A549 (cell line): Measurements from ENCODE around the gene MYH10. TPM values are rescaled to one million over a fixed set of nuclear protein-coding genes. Genes with fewer than 3 reads are reported as not detected.

Source experiments
- ATAC-seq, 2 experiments: fragments of 200-7000 bp in 1 of 2; fragments of >200 bp in 1 of 2; cut with Nextera tagmentation in 1 of 2; cut with Tn5 transposase in 1 of 2; 3 replicates each; pipeline versions ENCODE4 v1.8.0 to v1.9.1; 2018 to 2020; ENCODE audit warnings: mild to moderate bottlenecking in 1 of 2, moderate library complexity in 1 of 2
- CTCF ChIA-PET: fragments of 300-600 bp; sonication (Branson Sonifier 250); formaldehyde crosslinking; extraction: SDS; loops from one replicate; lab custom pipeline; 2021; ENCODE audit warnings: antibody characterized with exemption, inconsistent platforms; lab: Yijun Ruan, JAX
- POLR2A ChIA-PET: fragments of 350-600 bp; formaldehyde crosslinking; extraction: SDS; loops from one replicate; lab custom pipeline; 2021; ENCODE audit warnings: antibody characterized with exemption, inconsistent platforms; lab: Yijun Ruan, JAX
- DNase-seq, 2 experiments: peaks; one replicate each; pipeline versions ENCODE4 v3.0.0 to v3.0.0-alpha.2; 2011 to 2016; ENCODE audit warnings: low read depth in 1 of 2, low spot score in 1 of 2
- FAIRE-seq: peaks from 2 replicates; lab custom pipeline; 2011; peaks lifted over from hg19 to GRCh38; lab: Jason Lieb, UNC
- H3K27ac ChIP-seq, 2 experiments: fragments of >200 bp; sonication (Bioruptor Twin); formaldehyde crosslinking; 3 replicates each; pipeline ENCODE4 v1.5.1; 2016 to 2017
- H3K4me1 ChIP-seq: fragments of >200 bp; sonication (Bioruptor Twin); formaldehyde crosslinking; 3 replicates; pipeline ENCODE4 v1.6.1; 2016
- H3K4me2 ChIP-seq: fragments of >200 bp; sonication (Bioruptor Twin); formaldehyde crosslinking; 3 replicates; pipeline ENCODE4 v1.6.1; 2016
- H3K4me3 ChIP-seq: fragments of >200 bp; sonication (Bioruptor Twin); formaldehyde crosslinking; 3 replicates; pipeline ENCODE4 v1.5.1; 2016
- H3K9me3 ChIP-seq: fragments of >200 bp; sonication (Bioruptor Twin); formaldehyde crosslinking; 3 replicates; pipeline ENCODE4 v1.6.1; 2016
- BCL3 ChIP-seq: fragments of >200 bp; sonication (Bioruptor Twin); formaldehyde crosslinking; IDR thresholded peaks from 3 replicates; pipeline ENCODE4 v1.6.1; 2016
- CTCF ChIP-seq: fragments of >200 bp; sonication (Bioruptor Twin); formaldehyde crosslinking; IDR thresholded peaks from 3 replicates; pipeline ENCODE4 v1.5.1; 2016
- EHF ChIP-seq: fragments of 250-450 bp; sonication (Bioruptor Pico); IDR thresholded peaks from 2 replicates; pipeline ENCODE4 v1.5.0; 2020; ENCODE audit warnings: mild to moderate bottlenecking
- ELK1 ChIP-seq: fragments of 150-350 bp; IDR thresholded peaks from 2 replicates; pipeline ENCODE4 v1.6.1; 2014; ENCODE audit warnings: low read depth, mild to moderate bottlenecking, low read length
- FOSB ChIP-seq: fragments of 250-450 bp; sonication (Bioruptor Pico); IDR thresholded peaks from 2 replicates; pipeline ENCODE4 v1.5.0; 2020; ENCODE audit warnings: mild to moderate bottlenecking, moderate library complexity
- FOSL2 ChIP-seq, 2 experiments: fragments of 450-650 bp in 1 of 2; fragments of >200 bp in 1 of 2; sonication (Bioruptor Twin) in 1 of 2; formaldehyde crosslinking; IDR thresholded peaks; 2 replicates each; pipeline versions ENCODE4 v1.5.0 to v1.6.1; 2016 to 2020; ENCODE audit warnings: mild to moderate bottlenecking in 1 of 2, moderate library complexity in 1 of 2
- HOXA7 ChIP-seq: fragments of 250-450 bp; sonication (Bioruptor Pico); IDR thresholded peaks from 2 replicates; pipeline ENCODE4 v1.5.0; 2020; ENCODE audit warnings: mild to moderate bottlenecking, moderate library complexity
- HOXB13 ChIP-seq: fragments of 250-450 bp; sonication (Bioruptor Pico); IDR thresholded peaks from 2 replicates; pipeline ENCODE4 v1.5.0; 2020; ENCODE audit warnings: low read depth, mild to moderate bottlenecking, moderate library complexity
- HOXB5 ChIP-seq: fragments of 250-450 bp; sonication (Bioruptor Pico); IDR thresholded peaks from 2 replicates; pipeline ENCODE4 v1.5.0; 2020; ENCODE audit warnings: mild to moderate bottlenecking, moderate library complexity
- JUNB ChIP-seq: fragments of >200 bp; sonication (Bioruptor Twin); formaldehyde crosslinking; IDR thresholded peaks from 2 replicates; pipeline ENCODE4 v1.6.1; 2016
- KDM5A ChIP-seq: fragments of 200-600 bp; sonication (generic); IDR thresholded peaks from 2 replicates; pipeline ENCODE4 v1.6.1; 2016; ENCODE audit warnings: antibody characterized with exemption, mild to moderate bottlenecking
- MAZ ChIP-seq: fragments of 150-350 bp; IDR thresholded peaks from 2 replicates; pipeline ENCODE4 v1.6.1; 2014; ENCODE audit warnings: antibody characterized with exemption, low read depth, low read length, borderline replicate concordance
- NPAS2 ChIP-seq: fragments of 250-450 bp; sonication (Bioruptor Pico); IDR thresholded peaks from 2 replicates; pipeline ENCODE4 v1.8.0; 2022; ENCODE audit warnings: mild to moderate bottlenecking, moderate library complexity, borderline replicate concordance
- PBX3 ChIP-seq: IDR thresholded peaks from 2 replicates; pipeline ENCODE4 v1.6.1; 2012
- POLR2AphosphoS2 ChIP-seq: conservative IDR thresholded peaks from 2 replicates; pipeline ENCODE4 v1.6.1; 2012; ENCODE audit warnings: low read length, improper control_type of control experiment, inconsistent platforms
- RAD21 ChIP-seq, 2 experiments: fragments of >200 bp in 1 of 2; sonication (Bioruptor Twin) in 1 of 2; formaldehyde crosslinking in 1 of 2; IDR thresholded peaks in 1 of 2; conservative IDR thresholded peaks in 1 of 2; 2 replicates in 1 of 2; 3 replicates in 1 of 2; pipeline ENCODE4 v1.6.1; 2012 to 2018; ENCODE audit warnings: inconsistent platforms in 1 of 2
- RARB ChIP-seq: fragments of 250-450 bp; sonication (Bioruptor Pico); IDR thresholded peaks from 2 replicates; pipeline ENCODE4 v1.8.0; 2021; ENCODE audit warnings: mild to moderate bottlenecking, moderate library complexity
- RFX5 ChIP-seq: fragments of 450-650 bp; IDR thresholded peaks from 2 replicates; pipeline ENCODE4 v1.7.1; 2014; ENCODE audit warnings: antibody characterized with exemption, mild to moderate bottlenecking, moderate library complexity
- SREBF2 ChIP-seq: fragments of 450-650 bp; IDR thresholded peaks from 2 replicates; pipeline ENCODE4 v1.6.1; 2014; ENCODE audit warnings: mild to moderate bottlenecking, moderate library complexity
- ZFP36 ChIP-seq: fragments of 450-650 bp; IDR thresholded peaks from 2 replicates; pipeline ENCODE4 v1.6.1; 2014; ENCODE audit warnings: borderline replicate concordance; ENCODE audit not compliant: partially characterized antibody
- WGBS: methylation state at CpG from one replicate; pipeline ENCODE4 v1.1.6; 2017; ENCODE audit errors: missing lambda C conversion rate; 5-methylcytosine and 5-hydroxymethylcytosine counted together
- polyA plus RNA-seq, 4 experiments: library from polyadenylated mRNA; depleted of rRNA in 3 of 4; stranded (reverse); fragments of >200 nt; fragmentation: RNase III in 1 of 4; extraction: RNeasy Plus Mini Kit Qiagen cat#74134 plus additional on column Dnase treatment in 1 of 4; gene quantifications; 2 replicates in 3 of 4; 3 replicates in 1 of 4; pipeline ENCODE4 v1.2.3, GENCODE V29; 2011 to 2017

The MYH10 gene
- polyA plus RNA-seq, 2 of the 4 experiments (the other 2 are of a cell fraction): 26.5 to 28.3 TPM

- WGBS: 92% methylated on average over 1 of the region's 1 CpG
Measured at GRCh38 chr17:8599351-8600011, 31.0 kb downstream of the MYH10 start.

GRCh38 chr17:8598913-8599312 lies 31.6 kb downstream of the MYH10 start:
- H3K4me1 ChIP-seq: no peaks in the 10 kb centered on the region
- ChIA-PET CTCF (interaction anchor here (0.7 to 1.6 kb wide), 3 partner anchors 9 to 23 kb away, joined by 3 to 4 read pairs (median 3); no protein-coding TSS in a partner anchor), POLR2A (no interaction called here)
- DNase-seq (no peak), FAIRE-seq (no peak), ATAC-seq (no peak)
- H3K27ac ChIP-seq: no peak overlapping the region
- no peak overlapping the region for H3K4me3 ChIP-seq
- no peak for TF ChIP-seq ELK1
- no peak for TF ChIP-seq FOSL2 (IDR thresholded peaks at IDR 0.05)
- TF ChIP-seq FOSL2 (CRISPR knock-in tag; IDR thresholded peaks at IDR 0.05): no peak
- TF ChIP-seq KDM5A: no peak
- no peak for TF ChIP-seq HOXB13 (CRISPR knock-in tag)
- no peak for TF ChIP-seq RAD21 (conservative IDR thresholded peaks at IDR 0.05 in 1 of 2, IDR thresholded peaks at IDR 0.05 in 1 of 2)
- no peak for TF ChIP-seq RARB
- TF ChIP-seq NPAS2: no peak
- TF ChIP-seq MAZ: no peak
- no peak for TF ChIP-seq ZFP36
- WGBS: 91% methylated on average over 1 of the region's 1 CpG
- no peak overlapping the region for H3K4me2 ChIP-seq
- no peaks in the 10 kb centered on the region for H3K9me3 ChIP-seq

More at GRCh38 chr17:8599351-8600011, 31.0 kb downstream of the MYH10 start:
- H3K27ac ChIP-seq: no peak overlapping the region
- no peaks in the 10 kb centered on the region for H3K9me3 ChIP-seq
- ChIA-PET CTCF (interaction anchor here (0.7 to 1.5 kb wide), 2 partner anchors 11 to 216 kb away, joined by 3 read pairs; no protein-coding TSS in a partner anchor), POLR2A (no interaction called here)
- ATAC-seq (no peak), DNase-seq (no peak), FAIRE-seq (no peak)
- H3K4me1 ChIP-seq: no peaks in the 10 kb centered on the region
- no peak overlapping the region for H3K4me3 ChIP-seq
- TF ChIP-seq KDM5A (no peak), FOSB (CRISPR knock-in tag) (no peak), JUNB (no peak), CTCF (no peak), BCL3 (no peak), RAD21 (conservative IDR thresholded peaks at IDR 0.05 in 1 of 2, IDR thresholded peaks at IDR 0.05 in 1 of 2) (no peak), ZFP36 (no peak)
- H3K4me2 ChIP-seq: no peak overlapping the region

GRCh38 chr17:8593830-8594229 lies 36.7 kb downstream of the MYH10 start:
- H3K4me3 ChIP-seq: no peak overlapping the region
- H3K9me3 ChIP-seq: no peaks in the 10 kb centered on the region
- FAIRE-seq (peak; percentile 84), DNase-seq (no peak), ATAC-seq (no peak)
- ChIA-PET CTCF (no interaction called here), POLR2A (no interaction called here)
- H3K4me2 ChIP-seq: no peak overlapping the region
- WGBS: 94% methylated on average over 1 of the region's 1 CpG
- H3K4me1 ChIP-seq: no peaks in the 10 kb centered on the region
- no peak overlapping the region for H3K27ac ChIP-seq
- TF ChIP-seq PBX3 (no peak), BCL3 (no peak), SREBF2 (no peak), HOXB13 (CRISPR knock-in tag) (no peak), RFX5 (no peak), HOXB5 (CRISPR knock-in tag) (no peak), HOXA7 (CRISPR knock-in tag) (no peak), ELK1 (no peak), EHF (CRISPR knock-in tag) (no peak), POLR2AphosphoS2 (no peak), CTCF (no peak)
